HK-2 (cell line): Measurements from ENCODE around the gene ZSCAN12.
"Not testable (repeated sequence)": the region's sequence is repeated elsewhere in the genome, so short reads cannot be mapped to it uniquely, and the experiment has no call there.

Experiments
- DNase-seq: peaks from one replicate; pipeline ENCODE4 v3.0.0-alpha.2; 2018; ENCODE audit not compliant: unreplicated experiment

The ZSCAN12 gene

GRCh38 chr6:28399350-28400121 lies at the start of gene ZSCAN12:
TSS of gene ZSCAN12 (minus strand) at chr6:28399747. CDS start at chr6:28398405, 1,342 bp downstream.
- peak; percentile 90 for DNase-seq

- DNase-seq = no peak
Observed at GRCh38 chr6:28449056-28449455, 49.5 kb upstream of the ZSCAN12 start.

- DNase-seq = not testable (repeated sequence)
Observed at GRCh38 chr6:28447512-28447906, 48.0 kb upstream of the ZSCAN12 start.

GRCh38 chr6:28446818-28447511 lies 47.4 kb upstream of the ZSCAN12 start:
- peak; percentile 14 for DNase-seq

GRCh38 chr6:28444759-28445158 lies 45.2 kb upstream of the ZSCAN12 start:
- DNase-seq = not testable (repeated sequence)

- peak; percentile 89 for DNase-seq
Observed at GRCh38 chr6:28443112-28443773, 43.7 kb upstream of the ZSCAN12 start, which contains the start of gene ZSCAN23. TSS of gene ZSCAN23 (minus strand) at chr6:28443491. CDS start at chr6:28436266, 7,225 bp downstream.

- DNase-seq = no peak
Observed at GRCh38 chr6:28442586-28442985, 43.0 kb upstream of the ZSCAN12 start.

GRCh38 chr6:28436404-28436803 lies 36.9 kb upstream of the ZSCAN12 start:
- DNase-seq = no peak

GRCh38 chr6:28433119-28433518 lies 33.6 kb upstream of the ZSCAN12 start:
- no peak for DNase-seq

- DNase-seq = no peak
Observed at GRCh38 chr6:28429781-28430180, 30.2 kb upstream of the ZSCAN12 start.

- no peak for DNase-seq
Observed at GRCh38 chr6:28425944-28426541, 26.5 kb upstream of the ZSCAN12 start.

- no peak for DNase-seq
Observed at GRCh38 chr6:28424163-28424562, 24.6 kb upstream of the ZSCAN12 start.

GRCh38 chr6:28423546-28423945 lies 24.0 kb upstream of the ZSCAN12 start:
- no peak for DNase-seq

- DNase-seq = no peak
Observed at GRCh38 chr6:28413681-28414080, 14.1 kb upstream of the ZSCAN12 start.

GRCh38 chr6:28410767-28411166 lies 11.2 kb upstream of the ZSCAN12 start:
- no peak for DNase-seq

GRCh38 chr6:28408076-28408802 lies 8.7 kb upstream of the ZSCAN12 start:
- DNase-seq = no peak

- DNase-seq = no peak
Observed at GRCh38 chr6:28407401-28407800, 7.9 kb upstream of the ZSCAN12 start.

- not testable (repeated sequence) for DNase-seq
Observed at GRCh38 chr6:28403923-28404322, 4.4 kb upstream of the ZSCAN12 start.

GRCh38 chr6:28402197-28402596 lies 2.6 kb upstream of the ZSCAN12 start:
- no peak for DNase-seq

GRCh38 chr6:28401172-28401571 lies 1.6 kb upstream of the ZSCAN12 start:
- no peak for DNase-seq

- no peak for DNase-seq
Observed at GRCh38 chr6:28400122-28400451, 540 bp upstream of the ZSCAN12 start.

- DNase-seq = no peak
Observed at GRCh38 chr6:28395918-28396317, 3.6 kb downstream of the ZSCAN12 start.
